ENCODE measurements around the gene C7orf57.

GRCh38 chr7:48025624-48026023 is 9.7 kb upstream of the C7orf57 start:
- TF ChIP-seq CTCF (IDR thresholded peaks at IDR 0.05) = no peak
- no peak for TF ChIP-seq POLR2A (IDR thresholded peaks at IDR 0.05)

Measured in lower leg skin (tissue), 3 donors.